Fibroblast of skin of scalp (primary cell): Measurements from ENCODE around the gene GAL3ST2.
"Not testable (repeated sequence)": the region's sequence is repeated elsewhere in the genome, so short reads cannot be mapped to it uniquely, and the experiment has no call there.

ENCODE experiments used
- DNase-seq: peaks from one replicate; pipeline ENCODE4 v3.0.0-alpha.2; 2013

Gene GAL3ST2

GRCh38 chr2:241809383-241810306 is 33.0 kb downstream of the GAL3ST2 start:
- no peak for DNase-seq

DNA sequence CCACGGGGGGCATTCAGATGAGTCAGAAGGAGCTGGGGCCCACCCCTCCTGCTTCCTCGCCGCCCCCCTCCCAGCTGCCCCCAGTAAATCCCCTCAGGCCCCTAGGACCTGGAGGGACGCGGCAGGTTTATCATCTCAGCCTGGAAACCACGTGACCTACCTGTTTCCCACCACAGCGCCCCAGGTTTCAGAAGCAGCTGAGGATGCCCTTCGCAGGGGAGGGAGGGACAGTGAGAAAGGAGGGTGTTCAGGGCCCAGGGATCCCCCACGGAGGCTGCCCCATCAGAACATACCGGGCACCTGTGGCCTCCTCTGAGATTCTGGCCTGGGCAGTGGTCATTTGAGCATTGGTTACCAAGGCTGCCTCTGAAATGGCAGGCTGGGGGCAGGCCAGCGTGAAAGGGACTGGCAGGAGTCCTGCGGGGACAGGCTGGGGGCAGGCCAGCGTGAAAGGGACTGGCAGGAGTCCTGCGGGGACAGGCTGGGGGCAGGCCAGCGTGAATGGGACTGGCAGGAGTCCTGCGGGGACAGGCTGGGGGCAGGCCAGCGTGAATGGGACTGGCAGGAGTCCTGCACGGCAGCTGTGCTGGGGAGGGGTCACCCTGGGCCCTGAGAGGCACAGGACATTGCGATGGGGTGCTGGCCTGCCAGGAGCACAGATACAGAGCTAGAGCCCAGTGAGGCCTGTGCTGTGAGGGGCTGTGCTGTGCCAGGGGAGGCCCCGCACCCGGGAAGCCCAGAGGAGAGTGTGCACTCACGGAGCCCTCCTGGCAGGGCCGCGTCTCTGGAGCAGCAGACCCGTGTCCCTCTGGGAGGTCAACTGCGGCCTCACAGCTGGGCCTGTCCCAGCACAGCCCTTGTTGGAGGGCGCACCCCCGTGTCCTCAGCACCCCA is 33.9 kb downstream of the GAL3ST2 start:
- DNase-seq: no peak

DNA sequence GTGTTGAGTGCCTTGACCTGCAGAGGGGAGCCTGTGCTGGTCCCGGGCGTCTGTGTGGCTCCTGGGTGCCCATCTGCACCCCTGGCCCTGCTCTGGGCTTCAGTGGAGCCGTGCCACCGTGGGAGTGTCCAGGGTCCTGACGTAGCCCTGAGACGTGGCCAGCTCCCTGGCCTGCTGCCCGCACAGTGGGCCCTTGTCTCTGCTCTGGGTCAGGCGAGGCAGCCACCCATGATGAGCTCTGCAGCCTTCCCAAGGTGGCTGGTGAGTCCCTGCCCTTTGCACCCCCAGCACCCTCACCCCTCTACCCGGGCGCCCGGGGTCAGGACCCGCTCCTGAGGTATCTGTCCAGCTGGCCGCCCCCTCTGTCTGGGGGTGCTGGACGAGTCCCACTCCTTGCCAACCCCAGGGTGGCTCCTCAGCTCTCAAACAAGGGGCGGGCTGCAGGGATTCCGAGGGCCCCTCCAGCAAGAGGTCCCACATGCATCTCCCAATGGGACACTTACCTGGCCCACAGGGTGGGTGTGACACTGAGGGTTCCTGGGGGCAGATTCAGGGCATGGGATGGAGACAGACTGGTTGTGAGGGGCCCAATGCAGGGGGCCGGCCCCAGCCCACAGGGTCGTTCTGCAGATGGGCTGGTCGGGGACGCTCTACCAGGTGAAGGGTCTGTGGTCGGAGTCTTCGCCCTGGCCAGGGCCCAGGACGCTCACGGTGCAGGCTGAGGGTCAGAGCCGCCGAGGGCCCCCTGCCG is 34.8 kb downstream of the GAL3ST2 start:
- DNase-seq: no peak

GRCh38 chr2:241811952-241812729 is 35.5 kb downstream of the GAL3ST2 start:
- no peak for DNase-seq

- no peak for DNase-seq
These were observed 36.4 kb downstream of the GAL3ST2 start for GRCh38 chr2:241812730-241813643.

- no peak for DNase-seq
These were observed 37.2 kb downstream of the GAL3ST2 start for GRCh38 chr2:241813644-241814392.

GRCh38 chr2:241814393-241814642 is 37.7 kb downstream of the GAL3ST2 start:
- DNase-seq: no peak

GRCh38 chr2:241814643-241815476 is 38.2 kb downstream of the GAL3ST2 start:
- DNase-seq: no peak

DNA sequence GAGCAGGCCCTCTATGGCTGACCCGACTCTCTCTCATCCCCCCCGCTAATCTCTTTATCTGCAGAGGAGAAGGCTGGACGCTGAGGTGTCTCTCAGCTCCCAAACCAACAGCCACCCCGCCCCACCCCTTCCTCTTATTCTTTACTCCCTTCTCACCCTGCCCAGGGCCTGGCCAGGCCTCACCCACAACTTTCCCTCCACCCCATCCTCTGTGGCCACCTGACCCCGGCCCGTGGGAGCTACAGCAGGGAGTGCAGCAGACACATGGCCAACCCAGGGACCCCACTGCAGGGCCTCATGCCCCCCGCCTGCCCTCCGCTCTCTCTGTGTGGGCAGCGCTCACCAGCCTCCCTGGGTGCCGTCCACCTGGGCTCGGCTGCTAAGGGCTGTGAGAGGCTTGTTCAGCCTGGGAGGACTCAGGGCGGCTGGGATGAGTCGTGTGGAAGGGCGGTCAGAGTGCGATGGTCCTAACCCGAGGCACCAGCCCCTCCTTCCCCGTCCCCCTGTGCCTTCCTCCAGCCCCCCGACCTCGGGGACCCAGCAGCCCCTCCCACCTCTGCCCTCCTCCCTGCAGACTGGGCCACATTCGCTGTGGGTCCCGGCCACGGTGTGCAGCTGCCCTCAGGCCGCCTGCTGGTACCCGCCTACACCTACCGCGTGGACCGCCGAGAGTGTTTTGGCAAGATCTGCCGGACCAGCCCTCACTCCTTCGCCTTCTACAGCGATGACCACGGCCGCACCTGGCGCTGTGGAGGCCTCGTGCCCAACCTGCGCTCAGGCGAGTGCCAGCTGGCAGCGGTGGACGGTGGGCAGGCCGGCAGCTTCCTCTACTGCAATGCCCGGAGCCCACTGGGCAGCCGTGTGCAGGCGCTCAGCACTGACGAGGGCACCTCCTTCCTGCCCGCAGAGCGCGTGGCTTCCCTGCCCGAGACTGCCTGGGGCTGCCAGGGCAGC is 39.1 kb downstream of the GAL3ST2 start:
- no peak for DNase-seq

DNA sequence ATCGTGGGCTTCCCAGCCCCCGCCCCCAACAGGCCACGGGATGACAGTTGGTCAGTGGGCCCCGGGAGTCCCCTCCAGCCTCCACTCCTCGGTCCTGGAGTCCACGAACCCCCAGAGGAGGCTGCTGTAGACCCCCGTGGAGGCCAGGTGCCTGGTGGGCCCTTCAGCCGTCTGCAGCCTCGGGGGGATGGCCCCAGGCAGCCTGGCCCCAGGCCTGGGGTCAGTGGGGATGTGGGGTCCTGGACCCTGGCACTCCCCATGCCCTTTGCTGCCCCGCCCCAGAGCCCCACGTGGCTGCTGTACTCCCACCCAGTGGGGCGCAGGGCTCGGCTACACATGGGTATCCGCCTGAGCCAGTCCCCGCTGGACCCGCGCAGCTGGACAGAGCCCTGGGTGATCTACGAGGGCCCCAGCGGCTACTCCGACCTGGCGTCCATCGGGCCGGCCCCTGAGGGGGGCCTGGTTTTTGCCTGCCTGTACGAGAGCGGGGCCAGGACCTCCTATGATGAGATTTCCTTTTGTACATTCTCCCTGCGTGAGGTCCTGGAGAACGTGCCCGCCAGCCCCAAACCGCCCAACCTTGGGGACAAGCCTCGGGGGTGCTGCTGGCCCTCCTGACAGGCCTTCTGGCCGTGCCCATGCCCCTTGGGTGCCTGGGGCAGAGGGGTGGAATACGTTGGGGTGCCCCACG is 40.0 kb downstream of the GAL3ST2 start:
- DNase-seq: no peak

DNA sequence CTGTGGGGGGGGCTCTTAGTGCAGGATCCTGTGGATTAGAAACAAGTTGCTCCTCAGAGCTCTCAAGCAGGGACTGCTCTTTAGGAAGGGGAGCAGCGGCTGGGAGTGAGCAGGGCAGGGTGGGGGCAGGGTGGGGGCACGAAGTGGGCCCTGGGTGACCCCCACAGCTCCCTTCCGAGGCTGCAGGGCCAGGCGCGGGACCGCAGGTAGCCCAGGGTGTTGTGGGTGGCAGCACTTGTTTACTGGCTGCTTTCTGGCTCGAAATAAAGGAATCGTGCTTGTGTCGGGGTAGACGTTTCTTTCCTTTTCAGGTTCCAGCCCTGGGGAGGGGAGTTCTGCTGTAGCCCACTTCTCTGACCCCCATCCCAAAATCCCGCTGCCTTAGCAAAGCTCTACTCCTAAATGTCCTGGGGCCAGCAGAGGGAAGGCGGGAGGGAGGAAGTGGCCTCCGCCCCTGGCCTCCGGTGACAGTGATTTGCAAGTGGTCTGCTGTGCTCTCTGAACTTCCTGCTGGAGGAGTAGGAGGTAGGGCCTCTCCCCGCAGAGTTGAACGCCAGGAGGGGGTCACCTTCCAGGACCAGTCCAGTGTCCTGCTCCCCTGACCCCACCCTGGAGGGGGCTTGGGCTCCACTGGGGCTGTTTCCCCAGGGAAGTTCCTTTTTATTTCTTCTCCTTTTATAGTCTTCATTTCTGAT is 40.7 kb downstream of the GAL3ST2 start:
- no peak for DNase-seq

- DNase-seq: not testable (repeated sequence)
These were observed 41.2 kb downstream of the GAL3ST2 start for GRCh38 chr2:241817821-241818215.

- no peak for DNase-seq
These were observed 41.8 kb downstream of the GAL3ST2 start for GRCh38 chr2:241818229-241818942.

DNA sequence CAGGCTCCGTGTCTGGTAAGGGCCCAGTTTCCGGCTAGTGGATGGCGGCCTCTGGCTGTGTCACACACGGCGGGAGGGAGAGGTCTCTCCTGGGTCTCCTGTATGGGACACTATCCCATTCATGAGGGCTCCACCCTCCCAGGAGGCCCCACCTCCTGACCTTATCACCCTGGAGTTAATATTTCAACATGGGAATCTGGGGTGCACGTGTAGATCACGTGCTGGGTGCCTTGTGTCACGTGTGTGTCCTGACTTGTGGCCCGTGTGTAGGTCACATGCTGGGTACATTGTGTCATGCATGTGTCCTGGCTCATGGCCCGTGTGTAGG is 42.3 kb downstream of the GAL3ST2 start:
- DNase-seq: no peak

DNA sequence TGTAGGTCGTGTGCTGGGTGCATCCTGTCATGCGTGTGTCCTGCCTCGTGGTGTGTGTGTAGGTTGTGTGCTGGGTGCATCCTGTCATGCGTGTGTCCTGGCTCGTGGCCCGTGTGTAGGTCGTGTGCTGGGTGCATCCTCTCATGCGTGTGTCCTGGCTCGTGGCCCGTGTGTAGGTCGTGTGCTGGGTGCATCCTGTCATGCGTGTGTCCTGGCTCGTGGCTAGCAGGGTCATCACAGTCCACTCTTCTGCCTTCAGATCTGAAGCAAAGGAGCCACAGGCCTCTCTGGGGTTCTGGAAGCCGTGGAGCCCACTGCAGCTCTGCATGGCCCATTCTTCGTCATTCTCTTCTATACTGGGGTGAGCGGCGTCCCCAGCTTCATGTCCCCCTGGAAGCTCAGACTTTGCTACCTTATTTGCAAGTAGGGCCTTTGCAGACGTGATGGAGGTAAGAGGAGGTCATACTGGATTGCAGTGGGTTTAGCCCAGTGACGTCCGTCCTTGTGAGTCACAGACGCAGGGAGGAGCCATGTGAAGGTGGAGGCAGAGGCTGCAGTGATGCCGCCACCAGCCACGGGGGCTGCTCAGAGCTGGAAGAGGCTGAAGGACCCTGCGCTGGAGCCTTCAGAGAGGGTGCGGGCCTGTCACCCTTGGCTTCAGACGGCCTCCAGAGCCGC is 43.5 kb downstream of the GAL3ST2 start:
- DNase-seq: not testable (repeated sequence)
